GM19467 (cell line): ENCODE measurements around the gene OVAAL.

ENCODE experiments used
- ATAC-seq: cut with Tn5 transposase; IDR thresholded peaks from one replicate; pipeline ENCODE4 v1.9.1; 2021; ENCODE audit warnings: mild to moderate bottlenecking, moderate library complexity; ENCODE audit not compliant: unreplicated experiment

Gene OVAAL

GRCh38 chr1:180558664-180559063 lies at the start of gene OVAAL:
OVAAL (plus strand) TSS chr1:180558964.
- no peak for ATAC-seq

GRCh38 chr1:180510882-180511281 lies 47.9 kb upstream of the OVAAL start:
- ATAC-seq: no peak

GRCh38 chr1:180513531-180513930 lies 45.2 kb upstream of the OVAAL start:
- ATAC-seq: no peak

- ATAC-seq: no peak
Observed at GRCh38 chr1:180515364-180515763, 43.4 kb upstream of the OVAAL start.

GRCh38 chr1:180515857-180516388 lies 42.8 kb upstream of the OVAAL start:
- no peak for ATAC-seq

- no peak for ATAC-seq
Observed at GRCh38 chr1:180519846-180520245, 38.9 kb upstream of the OVAAL start.

- no peak for ATAC-seq
Observed at GRCh38 chr1:180521474-180522212, 37.1 kb upstream of the OVAAL start.

- no peak for ATAC-seq
Observed at GRCh38 chr1:180522213-180522515, 36.6 kb upstream of the OVAAL start.

- ATAC-seq: no peak
Observed at GRCh38 chr1:180524160-180524914, 34.4 kb upstream of the OVAAL start.

GRCh38 chr1:180524915-180525714 lies 33.6 kb upstream of the OVAAL start:
- ATAC-seq: no peak

GRCh38 chr1:180525715-180526039 lies 33.1 kb upstream of the OVAAL start:
- ATAC-seq: no peak

- ATAC-seq: no peak
Observed at GRCh38 chr1:180527101-180527669, 31.6 kb upstream of the OVAAL start.

- no peak for ATAC-seq
Observed at GRCh38 chr1:180528868-180529470, 29.8 kb upstream of the OVAAL start.

- ATAC-seq: no peak
Observed at GRCh38 chr1:180530501-180530900, 28.3 kb upstream of the OVAAL start.

GRCh38 chr1:180532854-180533253 lies 25.9 kb upstream of the OVAAL start:
- no peak for ATAC-seq

- no peak for ATAC-seq
Observed at GRCh38 chr1:180533266-180533987, 25.3 kb upstream of the OVAAL start.

- ATAC-seq: no peak
Observed at GRCh38 chr1:180534214-180534613, 24.6 kb upstream of the OVAAL start.

GRCh38 chr1:180535418-180535999 lies 23.3 kb upstream of the OVAAL start:
- ATAC-seq: no peak

- no peak for ATAC-seq
Observed at GRCh38 chr1:180536821-180537372, 21.9 kb upstream of the OVAAL start.

- no peak for ATAC-seq
Observed at GRCh38 chr1:180539136-180539535, 19.6 kb upstream of the OVAAL start.
